GM19043 (cell line): ENCODE data around the gene TMEM138.

Experiments
- ATAC-seq: cut with Tn5 transposase; IDR thresholded peaks from one replicate; pipeline ENCODE4 v1.9.1; 2021; ENCODE audit warnings: low read depth; ENCODE audit not compliant: unreplicated experiment

TMEM138 gene

GRCh38 chr11:61404103-61404502 lies 41.9 kb downstream of the TMEM138 start:
- no peak for ATAC-seq

DNA sequence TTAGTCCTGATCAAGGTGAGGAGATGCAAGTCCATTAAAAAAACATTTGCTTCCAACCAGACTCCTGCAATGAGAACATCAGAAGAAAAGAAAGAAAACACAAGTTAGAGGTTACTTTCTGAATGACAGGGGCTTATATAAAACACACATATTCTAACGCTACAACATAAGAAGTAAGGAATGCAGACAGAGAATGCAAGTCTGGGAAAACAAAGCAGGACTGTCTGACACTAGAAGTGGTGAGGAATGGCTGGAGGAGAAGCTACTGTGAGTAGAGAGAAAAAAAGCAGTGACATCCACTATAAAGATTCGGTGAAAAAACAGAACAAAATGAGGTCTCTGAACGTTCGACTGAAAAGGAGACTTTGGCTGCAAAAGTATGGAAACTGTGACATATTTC lies 42.5 kb downstream of the TMEM138 start:
- ATAC-seq: no peak

DNA sequence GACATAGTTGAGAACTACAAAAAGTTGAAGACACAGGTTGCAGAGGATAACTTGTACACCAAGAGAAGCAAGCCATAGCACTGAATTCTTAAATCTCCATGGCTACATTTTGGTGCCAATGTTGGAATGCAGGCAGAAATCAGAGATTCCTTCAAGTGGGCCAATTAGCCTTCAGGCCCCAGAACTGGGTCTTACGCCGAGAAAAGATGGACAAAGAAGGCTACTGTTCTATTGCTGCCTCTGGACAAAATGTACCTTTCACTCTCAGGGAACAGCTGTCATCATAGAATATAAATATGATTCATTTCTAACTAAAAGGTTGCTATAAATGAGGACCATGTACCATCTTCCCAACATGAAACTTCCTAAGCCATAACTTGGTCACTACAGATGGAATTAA lies 43.9 kb downstream of the TMEM138 start:
- no peak for ATAC-seq

DNA sequence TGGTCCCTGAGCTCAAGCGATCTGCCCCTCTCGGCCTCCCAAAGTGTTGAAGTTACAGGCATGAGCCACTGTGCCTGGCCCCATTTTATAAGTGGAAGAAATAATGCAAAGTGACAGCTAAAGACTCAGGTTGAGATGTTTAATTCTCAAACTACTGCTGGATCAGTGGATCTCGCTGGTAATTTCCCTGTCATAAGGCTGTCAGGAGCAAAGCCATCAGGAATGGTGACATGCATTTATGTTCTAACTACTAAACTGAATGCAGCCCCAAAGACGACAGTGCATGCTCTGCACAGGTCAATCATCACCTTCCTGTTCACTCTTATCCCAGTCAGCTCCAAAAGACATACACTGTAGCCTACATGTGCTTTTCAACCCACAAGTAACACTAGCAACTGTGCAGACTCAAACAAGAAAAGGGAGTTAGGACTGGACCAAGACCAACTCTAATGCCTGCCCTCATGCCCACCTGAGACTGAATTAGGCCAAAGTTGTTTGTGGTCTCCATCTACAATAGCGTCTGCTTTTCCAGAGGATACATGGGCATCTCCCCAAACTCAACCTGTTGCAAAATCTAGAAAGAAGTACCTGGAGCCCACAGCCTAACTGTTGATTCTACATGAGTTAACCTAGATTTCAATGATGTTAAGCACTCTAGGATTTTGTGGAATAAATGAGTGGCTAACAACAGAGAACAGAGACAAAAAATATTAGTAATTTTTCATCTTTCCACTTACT lies 45.0 kb downstream of the TMEM138 start:
- no peak for ATAC-seq

GRCh38 chr11:61411589-61411988 lies 49.4 kb downstream of the TMEM138 start:
- ATAC-seq: no peak

DNA sequence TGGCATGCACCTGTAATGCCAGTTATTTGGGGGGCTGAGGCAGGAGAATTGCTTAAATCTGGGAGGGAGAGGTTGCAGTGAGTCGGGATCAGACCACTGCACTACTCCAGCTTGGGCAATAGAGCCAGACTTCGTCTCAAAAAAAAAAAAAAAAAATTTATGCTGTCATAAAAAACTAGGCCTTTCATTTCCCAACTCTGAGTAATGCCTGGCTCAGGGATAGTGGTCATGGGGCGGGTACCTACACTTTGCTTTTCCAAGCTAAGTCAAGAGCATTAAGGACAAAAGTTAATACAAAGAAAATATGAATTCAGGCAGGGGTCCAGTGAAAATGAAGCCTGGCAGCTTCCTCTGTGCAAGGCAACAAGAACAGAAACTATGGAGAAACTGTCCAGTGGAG lies 51.3 kb downstream of the TMEM138 start:
- ATAC-seq: no peak

DNA sequence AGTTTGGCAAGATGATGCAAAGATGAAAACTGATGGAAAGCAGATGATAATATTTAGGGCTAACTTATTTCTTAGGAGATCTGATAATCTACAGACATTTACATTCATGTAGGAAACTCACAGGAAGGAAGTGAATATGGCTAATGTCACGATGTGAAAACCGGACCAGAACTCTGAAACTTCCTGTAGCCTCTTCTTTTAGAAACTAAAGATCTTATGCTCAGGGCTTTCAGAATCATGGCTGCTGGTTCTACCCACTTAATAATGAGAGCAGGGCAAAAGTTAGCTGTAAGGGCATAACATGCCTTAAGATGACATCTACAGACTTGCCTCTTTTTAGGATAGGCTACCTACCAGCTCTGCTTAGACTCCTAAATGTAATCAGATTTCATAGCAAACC lies 52.4 kb downstream of the TMEM138 start:
- ATAC-seq: no peak

DNA sequence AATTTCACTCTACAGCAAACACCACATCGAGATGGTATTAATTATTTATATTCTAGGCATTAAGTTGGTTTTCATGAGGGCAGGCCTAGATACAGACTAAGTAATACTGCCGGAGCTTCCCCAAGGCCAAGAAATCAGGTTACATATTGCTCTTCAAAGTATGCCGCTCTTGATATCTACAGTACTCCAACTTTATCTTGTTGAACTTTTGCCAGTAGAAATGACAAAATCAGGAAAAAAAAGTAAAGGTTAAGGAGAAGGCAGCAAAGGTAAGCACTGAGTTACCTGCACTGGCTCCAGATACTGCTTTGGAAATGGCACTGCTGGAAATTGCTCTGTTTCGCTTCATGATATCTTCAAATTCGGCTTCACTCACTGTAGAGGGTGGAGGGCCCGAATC lies 53.2 kb downstream of the TMEM138 start:
- ATAC-seq: no peak

DNA sequence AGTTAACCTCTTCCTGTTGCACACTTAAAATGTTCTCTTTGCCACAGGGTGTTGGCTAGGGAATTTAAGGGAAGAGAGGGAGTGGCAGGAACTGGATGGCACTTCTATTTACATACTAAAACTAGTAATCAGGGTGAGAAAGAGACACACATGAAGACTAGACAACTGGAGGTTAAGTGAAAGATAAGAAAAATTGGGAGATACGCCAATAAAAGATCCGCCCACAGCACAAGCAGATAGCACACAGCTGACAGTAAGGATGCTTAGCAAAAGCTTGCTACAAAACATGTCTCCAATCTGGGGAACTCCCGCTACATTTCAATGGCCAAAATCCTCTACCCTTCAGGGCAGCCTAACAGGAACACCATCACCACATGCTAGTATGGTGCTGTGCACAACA lies 54.8 kb downstream of the TMEM138 start:
- no peak for ATAC-seq

DNA sequence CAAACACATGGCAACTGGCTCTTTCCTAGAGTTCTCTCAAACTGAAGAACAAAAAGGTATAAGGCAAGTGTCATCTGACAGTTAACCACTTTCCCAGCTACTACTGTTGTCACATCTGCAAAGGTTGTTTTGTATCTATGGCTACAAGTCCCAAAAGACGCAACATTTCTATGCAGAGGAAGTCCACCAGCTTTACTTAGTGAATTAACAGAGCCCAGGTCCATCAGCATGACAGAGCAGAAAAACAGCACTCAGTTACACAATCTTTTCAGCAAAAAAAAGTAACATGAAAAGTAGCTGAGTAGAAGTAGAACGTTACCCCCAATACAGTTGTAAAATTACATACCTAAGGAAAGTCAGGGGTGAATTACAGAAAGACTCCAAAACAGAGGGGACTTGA lies 55.5 kb downstream of the TMEM138 start:
- no peak for ATAC-seq

DNA sequence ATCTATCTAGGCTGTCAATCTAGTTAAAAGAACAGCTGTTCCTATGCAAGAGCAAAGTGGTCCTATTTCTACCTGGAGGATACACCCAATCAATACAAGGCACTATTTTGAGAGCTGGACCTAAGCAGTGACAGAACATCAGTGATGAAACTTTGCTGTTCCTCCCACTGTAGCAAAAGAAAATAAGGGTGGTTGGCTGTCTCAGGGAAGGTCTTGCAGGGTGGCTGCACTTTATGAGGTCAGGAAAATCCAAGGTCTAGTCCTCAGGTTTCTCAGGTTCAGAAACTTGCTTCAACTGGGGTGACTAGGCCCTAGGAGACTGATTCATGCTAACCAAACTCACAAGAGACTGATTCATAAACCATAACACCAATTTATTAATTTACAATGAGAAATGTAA lies 56.0 kb downstream of the TMEM138 start:
- no peak for ATAC-seq
